HG02973 (cell line): ENCODE data around the gene AKAP6.

Source experiments
- ATAC-seq: cut with Tn5 transposase; IDR thresholded peaks from one replicate; pipeline ENCODE4 v1.9.1; 2021; ENCODE audit warnings: moderate library complexity; ENCODE audit not compliant: unreplicated experiment

Gene AKAP6

GRCh38 chr14:32607399-32607798 is 278.3 kb downstream of the AKAP6 start:
- ATAC-seq, result no peak

GRCh38 chr14:32608857-32609256 is 279.8 kb downstream of the AKAP6 start:
- no peak for ATAC-seq

GRCh38 chr14:32609388-32609787 is 280.3 kb downstream of the AKAP6 start:
- ATAC-seq, result no peak

- ATAC-seq, result no peak
These were observed 282.7 kb downstream of the AKAP6 start for GRCh38 chr14:32611752-32612151.

GRCh38 chr14:32618991-32619390 is 289.9 kb downstream of the AKAP6 start:
- ATAC-seq, result no peak

- ATAC-seq, result no peak
These were observed 291.2 kb downstream of the AKAP6 start for GRCh38 chr14:32620303-32620702.

- ATAC-seq, result no peak
These were observed 291.6 kb downstream of the AKAP6 start for GRCh38 chr14:32620724-32621123.

- no peak for ATAC-seq
These were observed 292.5 kb downstream of the AKAP6 start for GRCh38 chr14:32621585-32621984.

GRCh38 chr14:32622742-32623141 is 293.6 kb downstream of the AKAP6 start:
- no peak for ATAC-seq

GRCh38 chr14:32623300-32624093 is 294.4 kb downstream of the AKAP6 start:
- ATAC-seq, result no peak

GRCh38 chr14:32625211-32625610 is 296.1 kb downstream of the AKAP6 start:
- no peak for ATAC-seq

GRCh38 chr14:32627545-32628298 is 298.6 kb downstream of the AKAP6 start:
- ATAC-seq, result no peak

GRCh38 chr14:32629236-32629635 is 300.1 kb downstream of the AKAP6 start:
- no peak for ATAC-seq

GRCh38 chr14:32630701-32631100 is 301.6 kb downstream of the AKAP6 start:
- no peak for ATAC-seq

GRCh38 chr14:32633224-32633859 is 304.2 kb downstream of the AKAP6 start:
- no peak for ATAC-seq

GRCh38 chr14:32633930-32634329 is 304.8 kb downstream of the AKAP6 start:
- ATAC-seq, result no peak

- ATAC-seq, result no peak
These were observed 306.1 kb downstream of the AKAP6 start for GRCh38 chr14:32635061-32635719.

GRCh38 chr14:32637582-32637981 is 308.5 kb downstream of the AKAP6 start:
- ATAC-seq, result no peak

GRCh38 chr14:32639208-32639607 is 310.1 kb downstream of the AKAP6 start:
- no peak for ATAC-seq

- no peak for ATAC-seq
These were observed 316.5 kb downstream of the AKAP6 start for GRCh38 chr14:32645551-32645950.

- ATAC-seq, result no peak
These were observed 319.3 kb downstream of the AKAP6 start for GRCh38 chr14:32648434-32648833.
